Thymus (tissue), 14 donors: ENCODE measurements around the gene OR51F2. TPM values are rescaled to one million over a fixed set of nuclear protein-coding genes. Genes with fewer than 3 reads are reported as not detected.
"Not testable (repeated sequence)": the region's sequence is repeated elsewhere in the genome, so short reads cannot be mapped to it uniquely, and the experiment has no call there.

Source experiments
- DNase-seq, 9 donors: peaks; one replicate each; pipeline ENCODE4 v3.0.0-alpha.2; 2013; ENCODE audit warnings: low spot score in 9 of 9, low read depth in 6 of 9, missing footprints in 1 of 9
- H3K27ac ChIP-seq, 2 donors: one replicate each; pipeline ENCODE4 v1.5.1; 2013; ENCODE audit warnings: control low read depth in 1 of 2, low read depth in 1 of 2, low read length in 1 of 2, mild to moderate bottlenecking in 1 of 2, moderate library complexity in 1 of 2
- H3K27me3 ChIP-seq, 2 donors: one replicate each; pipeline ENCODE4 v1.5.1; 2013; ENCODE audit warnings: low read length in 1 of 2; ENCODE audit not compliant: control insufficient read depth in 2 of 2, insufficient read depth in 1 of 2
- H3K36me3 ChIP-seq, 2 donors: one replicate each; pipeline ENCODE4 v1.5.1; 2013; ENCODE audit warnings: low read length in 1 of 2, mild to moderate bottlenecking in 1 of 2, moderate library complexity in 1 of 2; ENCODE audit not compliant: control insufficient read depth in 2 of 2, insufficient read depth in 2 of 2
- H3K4me1 ChIP-seq, 2 donors: one replicate each; pipeline ENCODE4 v1.5.1; 2013; ENCODE audit warnings: low read length in 2 of 2; ENCODE audit not compliant: control insufficient read depth in 2 of 2, insufficient read depth in 2 of 2
- H3K4me3 ChIP-seq, 2 donors: one replicate each; pipeline ENCODE4 v1.5.1; 2013; ENCODE audit warnings: low read length in 2 of 2, control low read depth in 1 of 2, mild to moderate bottlenecking in 1 of 2
- H3K9me3 ChIP-seq, 2 donors: one replicate each; pipeline ENCODE4 v1.5.1; 2013; ENCODE audit warnings: low read length in 1 of 2, mild to moderate bottlenecking in 1 of 2; ENCODE audit not compliant: control insufficient read depth in 2 of 2, insufficient read depth in 1 of 2
- WGBS: extraction: QIAGEN DNeasy Blood & Tissue Kit; methylation state at CpG from one replicate; pipeline ENCODE4 v1.1.7; 2013; 5-methylcytosine and 5-hydroxymethylcytosine counted together
- long read RNA-seq, 10 donors: transcript quantifications; one replicate each; lab custom pipeline, GENCODE V29; 2026
- polyA plus RNA-seq: library from polyadenylated mRNA; stranded (reverse); fragments of 200-250 nt; gene quantifications from one replicate; pipeline ENCODE4 v1.2.3, GENCODE V29; 2013
- total RNA-seq: library from RNA; stranded (reverse); fragments of 120-200 nt; gene quantifications from one replicate; pipeline ENCODE4 v1.2.4, GENCODE V29; 2013
- donor health status: healthy.

Gene OR51F2, protein sequence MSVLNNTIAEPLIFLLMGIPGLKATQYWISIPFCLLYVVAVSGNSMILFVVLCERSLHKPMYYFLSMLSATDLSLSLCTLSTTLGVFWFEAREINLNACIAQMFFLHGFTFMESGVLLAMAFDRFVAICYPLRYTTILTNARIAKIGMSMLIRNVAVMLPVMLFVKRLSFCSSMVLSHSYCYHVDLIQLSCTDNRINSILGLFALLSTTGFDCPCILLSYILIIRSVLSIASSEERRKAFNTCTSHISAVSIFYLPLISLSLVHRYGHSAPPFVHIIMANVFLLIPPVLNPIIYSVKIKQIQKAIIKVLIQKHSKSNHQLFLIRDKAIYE
- not detected for total RNA-seq
- not detected for polyA plus RNA-seq
- long read RNA-seq, donor 1, result 0 reads
- long read RNA-seq, donor 2, result 0 reads
- long read RNA-seq, donor 3, result 0 reads
- long read RNA-seq, donor 4, result 0 reads
- long read RNA-seq, donor 5, result 0 reads
- long read RNA-seq, donor 6, result 0 reads
- long read RNA-seq, donor 7, result 0 reads
- long read RNA-seq, donor 8, result 0 reads
- long read RNA-seq, donor 9, result 0 reads
- long read RNA-seq, donor 10, result 0 reads

DNA sequence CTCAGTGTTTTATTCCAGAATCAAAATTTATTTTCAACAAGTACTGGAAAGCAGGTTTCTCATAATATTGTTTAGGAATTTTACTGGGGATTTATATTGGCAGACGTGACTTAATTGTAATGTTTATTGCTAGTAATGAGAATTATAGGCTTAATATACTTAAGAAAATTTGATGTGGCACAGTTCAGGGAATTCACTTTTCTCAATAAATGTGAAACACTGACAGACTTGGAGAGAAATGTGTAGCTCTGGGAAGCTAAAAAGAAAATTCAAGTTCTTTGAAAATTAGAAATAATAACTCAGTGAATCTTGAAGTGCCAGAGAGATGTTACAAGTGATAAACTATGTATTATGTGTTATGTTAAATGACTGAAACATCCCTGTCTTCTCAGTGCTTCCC, at the start of gene OR51F2:
OR51F2 (plus strand) TSS at position 301 of the 400 bp plus-strand sequence. CDS start 101 bp downstream, outside the sequence.
- no peaks in the 10 kb centered on the region for H3K4me1 ChIP-seq
- WGBS, result 96% methylated on average over 1 of the region's 1 CpG
- H3K27me3 ChIP-seq, result no peaks in the 10 kb centered on the region
- no peaks in the 10 kb centered on the region for H3K9me3 ChIP-seq
- no peak within 1 kb of the TSS for H3K27ac ChIP-seq
- DNase-seq, result no peak
- no peaks in the 10 kb centered on the region for H3K36me3 ChIP-seq
- H3K4me3 ChIP-seq, result no peak within 1 kb of the TSS

DNA sequence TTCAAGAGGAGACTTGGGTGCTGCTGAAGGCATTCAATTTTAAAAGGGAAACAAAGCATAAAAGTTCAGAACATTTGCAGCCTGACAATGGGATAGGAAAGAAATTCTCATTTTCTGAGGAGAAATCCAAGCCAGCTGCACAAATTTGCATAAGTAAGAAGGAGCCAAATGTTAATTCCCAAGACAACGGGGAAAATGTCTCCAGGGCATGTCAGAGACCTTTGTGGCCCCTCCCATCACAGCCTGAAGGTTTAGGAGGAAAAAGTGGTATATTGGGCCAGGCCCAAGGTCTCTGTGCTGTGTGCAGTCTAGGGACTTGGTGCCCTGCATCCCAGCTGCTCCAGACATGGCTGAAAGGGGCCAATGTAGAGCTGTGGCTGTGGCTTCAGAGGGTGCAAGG, 38.7 kb upstream of the OR51F2 start:
- Histone ChIP-seq H3K36me3 (no peaks in the 10 kb centered on the region), H3K9me3 (no peaks in the 10 kb centered on the region), H3K4me1 (no peaks in the 10 kb centered on the region), H3K4me3 (no peak overlapping the region), H3K27me3 (no peaks in the 10 kb centered on the region), H3K27ac (no peak overlapping the region)
- 94% methylated on average over 1 of the region's 1 CpG for WGBS
- no peak for DNase-seq

DNA sequence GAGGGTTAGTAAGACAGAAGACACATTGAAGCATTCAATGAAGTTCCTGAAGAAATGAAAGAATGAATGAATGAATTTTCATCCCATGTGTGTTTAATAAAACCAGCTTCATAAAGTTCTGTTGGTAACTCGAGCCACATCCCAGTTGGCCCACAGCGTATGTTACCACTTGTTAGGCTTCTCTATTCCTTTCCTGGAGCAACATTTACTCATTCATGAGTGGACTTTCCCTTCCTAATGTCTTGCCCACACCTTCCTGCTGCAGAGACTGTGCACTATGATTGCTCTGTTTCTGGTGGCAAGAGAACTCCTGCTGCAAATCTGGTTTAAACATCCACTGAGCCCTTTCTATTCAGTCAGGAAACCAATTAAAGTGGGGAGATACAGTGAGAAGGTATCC, 23.9 kb upstream of the OR51F2 start:
- Histone ChIP-seq H3K4me3 (no peak overlapping the region), H3K27ac (no peak overlapping the region), H3K27me3 (no peaks in the 10 kb centered on the region), H3K36me3 (no peaks in the 10 kb centered on the region), H3K4me1 (no peaks in the 10 kb centered on the region), H3K9me3 (no peaks in the 10 kb centered on the region)
- 20% methylated on average over 2 of the region's 2 CpGs for WGBS
- DNase-seq, result no peak

DNA sequence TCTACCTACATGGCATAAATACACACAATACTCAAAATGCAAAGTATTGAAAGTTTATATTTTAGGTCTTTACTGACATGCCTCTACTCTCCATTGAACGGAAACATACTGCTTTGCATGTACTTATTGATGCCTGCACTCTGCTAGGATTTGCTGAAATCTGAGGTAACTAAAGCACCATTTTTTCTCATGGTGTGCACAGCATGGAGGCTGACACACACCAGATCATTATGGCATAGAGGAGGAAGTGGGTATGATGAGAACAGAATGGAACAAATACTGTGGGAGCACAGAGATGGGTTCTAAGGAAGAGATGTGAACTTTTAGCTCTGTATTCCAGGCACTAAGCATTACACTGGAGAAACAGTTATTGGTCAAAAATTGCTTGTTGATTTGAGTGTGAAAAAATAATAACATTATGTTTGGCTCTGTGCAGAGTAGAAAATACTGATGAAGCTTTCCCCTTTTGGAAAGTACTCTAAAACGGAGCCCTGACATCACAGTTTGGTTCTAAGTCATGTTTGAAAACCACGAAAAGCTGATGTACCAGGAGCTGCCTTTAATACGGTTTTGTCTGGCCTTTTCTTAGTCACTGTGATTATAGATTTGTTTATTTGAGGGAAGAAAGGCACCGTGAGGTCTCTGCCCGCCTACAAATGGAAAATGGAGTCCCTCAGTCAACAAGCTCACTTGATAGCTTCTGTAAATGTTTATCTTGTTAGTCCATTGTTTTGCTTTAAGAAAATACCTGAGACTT, 22.5 kb upstream of the OR51F2 start:
- DNase-seq, result no peak
- no peaks in the 10 kb centered on the region for H3K36me3 ChIP-seq
- H3K4me3 ChIP-seq, result no peak overlapping the region
- H3K9me3 ChIP-seq, result no peaks in the 10 kb centered on the region
- no peaks in the 10 kb centered on the region for H3K27me3 ChIP-seq
- WGBS, result 90% methylated on average over 6 of the region's 6 CpGs
- no peaks in the 10 kb centered on the region for H3K4me1 ChIP-seq
- H3K27ac ChIP-seq, result no peak overlapping the region

DNA sequence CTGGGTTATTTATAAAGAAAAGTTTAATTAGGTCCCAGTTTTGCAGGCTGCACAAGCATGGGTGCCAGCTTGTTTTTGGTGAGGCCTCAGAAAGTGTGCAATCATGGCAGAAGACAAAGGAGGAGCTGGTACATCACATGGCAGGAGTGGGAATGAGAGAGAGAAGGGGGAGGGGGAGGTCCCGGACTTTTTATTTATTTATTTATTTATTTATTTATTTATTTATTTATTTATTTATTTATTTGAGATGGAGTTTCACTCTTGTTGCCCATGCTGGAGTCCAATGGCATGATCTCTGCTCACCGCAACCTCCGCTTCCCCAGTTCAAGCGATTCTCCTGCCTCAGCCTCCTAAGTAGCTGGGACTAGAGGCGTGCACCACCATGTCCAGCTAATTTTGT, 19.8 kb upstream of the OR51F2 start:
- not testable (repeated sequence) for H3K27ac ChIP-seq, H3K36me3 ChIP-seq, H3K4me3 ChIP-seq, H3K4me1 ChIP-seq, DNase-seq, H3K27me3 ChIP-seq, H3K9me3 ChIP-seq
- 77% methylated on average over 5 of the region's 5 CpGs for WGBS

DNA sequence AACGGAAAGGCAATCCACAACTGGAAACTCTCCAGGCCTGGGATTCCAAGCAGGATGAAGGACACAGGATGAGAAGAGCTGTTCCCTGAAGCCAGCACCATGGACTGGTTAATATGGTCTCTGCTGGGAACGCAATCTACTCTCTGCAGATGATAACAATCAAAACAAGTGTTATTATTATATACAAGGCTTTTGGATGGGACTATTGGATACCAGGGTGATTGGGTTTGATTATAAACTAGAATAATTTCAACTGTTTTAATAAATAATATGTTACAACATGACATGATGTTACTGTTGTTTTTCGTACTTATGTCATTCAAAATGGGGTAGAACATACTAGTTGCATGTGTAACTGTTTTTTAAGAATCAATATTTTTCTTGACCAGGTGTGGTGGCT, 16.8 kb upstream of the OR51F2 start, which contains the start of gene OR52R1:
OR52R1 (minus strand) TSS at position 101 of the 400 bp plus-strand sequence; CDS start at position 101, 0 bp downstream.
- Histone ChIP-seq H3K27ac (no peak within 1 kb of the TSS), H3K4me3 (no peak within 1 kb of the TSS), H3K27me3 (no peaks in the 10 kb centered on the region), H3K4me1 (no peaks in the 10 kb centered on the region), H3K9me3 (no peaks in the 10 kb centered on the region), H3K36me3 (no peaks in the 10 kb centered on the region)
- 81% methylated on average over 3 of the region's 3 CpGs for WGBS
- DNase-seq, result no peak

DNA sequence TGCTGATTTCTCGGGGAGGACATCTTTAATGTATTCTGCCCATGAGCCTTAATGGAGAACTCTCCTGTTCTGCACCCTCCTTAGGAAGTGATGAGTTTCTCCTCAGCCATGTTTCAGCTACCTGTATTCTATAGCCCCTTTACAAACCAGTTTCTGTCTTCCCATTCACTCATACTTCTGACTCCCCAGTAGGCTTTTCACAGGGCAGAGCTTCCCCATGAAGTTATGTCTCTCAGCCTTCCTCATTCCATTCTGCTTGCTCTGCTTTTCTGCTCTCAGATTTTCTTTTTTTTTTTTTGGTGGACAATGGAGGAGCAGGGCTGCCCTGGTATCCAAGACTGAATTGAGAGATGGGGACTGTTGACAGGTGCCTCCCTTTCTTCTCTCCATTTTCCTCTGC, 12.6 kb upstream of the OR51F2 start:
- H3K9me3 ChIP-seq, result no peaks in the 10 kb centered on the region
- no peaks in the 10 kb centered on the region for H3K27me3 ChIP-seq
- no peak overlapping the region for H3K27ac ChIP-seq
- H3K4me1 ChIP-seq, result no peaks in the 10 kb centered on the region
- no peak overlapping the region for H3K4me3 ChIP-seq
- WGBS, result 95% methylated on average over 1 of the region's 1 CpG
- DNase-seq, result no peak
- H3K36me3 ChIP-seq, result no peaks in the 10 kb centered on the region

DNA sequence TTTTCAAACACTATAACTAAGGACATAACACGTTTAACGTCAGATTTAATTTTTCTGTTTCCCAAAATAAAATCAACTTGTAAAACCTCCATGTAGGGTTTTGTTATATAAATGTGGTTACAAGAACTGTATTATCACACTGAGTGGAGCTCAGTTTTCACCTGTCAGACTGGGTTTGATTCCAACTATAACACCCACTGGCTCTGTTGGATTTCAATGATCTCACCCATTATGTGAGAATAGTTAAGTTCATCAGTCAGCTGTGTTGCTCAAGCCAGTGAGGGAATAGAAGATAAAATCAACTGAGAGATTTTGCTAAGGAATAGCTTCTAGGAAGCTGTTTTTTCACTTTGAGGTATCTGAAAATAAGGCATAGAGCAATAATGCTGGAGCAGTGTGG, 11.9 kb upstream of the OR51F2 start:
- Histone ChIP-seq H3K27me3 (no peaks in the 10 kb centered on the region), H3K4me3 (no peak overlapping the region), H3K4me1 (no peaks in the 10 kb centered on the region), H3K27ac (no peak overlapping the region), H3K9me3 (no peaks in the 10 kb centered on the region), H3K36me3 (no peaks in the 10 kb centered on the region)
- 96% methylated on average over 2 of the region's 2 CpGs for WGBS
- no peak for DNase-seq

DNA sequence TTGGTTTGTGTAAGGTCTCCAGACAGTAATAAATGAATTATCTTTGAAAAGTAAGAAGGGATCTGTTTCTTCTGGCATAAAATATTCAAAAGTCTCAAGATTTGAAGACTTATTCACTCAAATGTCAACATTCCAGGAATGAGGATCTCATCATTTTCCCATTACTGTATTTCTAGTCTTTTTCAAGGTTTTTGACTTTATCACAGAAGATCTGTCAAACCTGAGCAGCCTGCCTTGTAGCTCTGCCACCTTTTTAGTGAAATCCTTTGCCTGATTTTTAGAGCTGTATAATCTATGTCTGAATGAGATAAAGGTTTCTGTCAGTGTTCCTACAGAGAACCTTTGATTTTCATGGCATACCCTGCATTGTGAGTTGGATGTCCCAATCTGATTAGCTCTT, 4.0 kb downstream of the OR51F2 start:
- no peaks in the 10 kb centered on the region for H3K9me3 ChIP-seq
- H3K27ac ChIP-seq, result no peak overlapping the region
- DNase-seq, result no peak
- H3K4me1 ChIP-seq, result no peaks in the 10 kb centered on the region
- no peaks in the 10 kb centered on the region for H3K36me3 ChIP-seq
- no peak overlapping the region for H3K4me3 ChIP-seq
- H3K27me3 ChIP-seq, result no peaks in the 10 kb centered on the region
